Liver (tissue), 9 donors: Measurements from ENCODE around the gene HSD17B8. TPM values are rescaled to one million over a fixed set of nuclear protein-coding genes. Genes with fewer than 3 reads are reported as not detected.
"Not testable (repeated sequence)": the region's sequence is repeated elsewhere in the genome, so short reads cannot be mapped to it uniquely, and the experiment has no call there.

Experiments
- DNase-seq: peaks from one replicate; pipeline ENCODE4 v3.0.0-alpha.2; 2017; ENCODE audit warnings: low spot score
- H3K27ac ChIP-seq, 2 donors: one replicate each; pipeline ENCODE4 v1.7.0; 2013; ENCODE audit warnings: inconsistent platforms in 2 of 2, low read length in 2 of 2, control low read depth in 1 of 2, low read depth in 1 of 2, mild to moderate bottlenecking in 1 of 2
- H3K27me3 ChIP-seq, 4 donors: one replicate each; pipeline versions ENCODE4 v1.6.1 to v1.7.0; 2013; ENCODE audit warnings: low read length in 3 of 4, inconsistent platforms in 1 of 4, mild to moderate bottlenecking in 1 of 4, moderate library complexity in 1 of 4; ENCODE audit not compliant: control insufficient read depth in 4 of 4, insufficient read depth in 4 of 4
- H3K36me3 ChIP-seq, 4 donors: one replicate each; pipeline versions ENCODE4 v1.6.1 to v1.7.0; 2013; ENCODE audit warnings: low read length in 3 of 4, mild to moderate bottlenecking in 3 of 4, low read depth in 1 of 4, moderate library complexity in 1 of 4; ENCODE audit not compliant: control insufficient read depth in 4 of 4, insufficient read depth in 3 of 4
- H3K4me1 ChIP-seq, 4 donors: one replicate each; pipeline versions ENCODE4 v1.6.1 to v1.7.0; 2013; ENCODE audit warnings: low read length in 3 of 4, mild to moderate bottlenecking in 3 of 4, moderate library complexity in 1 of 4; ENCODE audit not compliant: control insufficient read depth in 4 of 4, insufficient read depth in 4 of 4
- H3K4me3 ChIP-seq, 3 donors: one replicate each; pipeline versions ENCODE4 v1.6.1 to v1.7.0; 2013; ENCODE audit warnings: low read length in 3 of 3, control low read depth in 1 of 3, low read depth in 1 of 3, mild to moderate bottlenecking in 1 of 3
- H3K9ac ChIP-seq, 2 donors: one replicate each; pipeline ENCODE4 v1.7.0; 2013; ENCODE audit warnings: low read length in 2 of 2, mild to moderate bottlenecking in 2 of 2, moderate library complexity in 2 of 2, control low read depth in 1 of 2, low read depth in 1 of 2
- H3K9me3 ChIP-seq, 4 donors: one replicate each; pipeline versions ENCODE4 v1.6.1 to v1.7.0; 2013; ENCODE audit warnings: low read length in 3 of 4; ENCODE audit not compliant: control insufficient read depth in 4 of 4
- CTCF ChIP-seq: fragments of 150-350 bp; IDR thresholded peaks from 2 replicates; pipeline ENCODE4 v1.5.1; 2017; ENCODE audit warnings: improper control_type of control experiment, low read depth, low read length; ENCODE audit not compliant: missing input control
- EGR1 ChIP-seq, 2 donors: IDR thresholded peaks; 2 replicates each; pipeline ENCODE4 v1.6.1; 2016 to 2018; ENCODE audit warnings: antibody characterized with exemption in 2 of 2, low read depth in 2 of 2
- FOXA1 ChIP-seq: IDR thresholded peaks from 2 replicates; pipeline ENCODE4 v1.6.1; 2016; ENCODE audit warnings: antibody characterized with exemption
- HNF4A ChIP-seq, 2 donors: conservative IDR thresholded peaks; 2 replicates each; pipeline ENCODE4 v1.6.1; 2016; ENCODE audit warnings: antibody characterized with exemption in 2 of 2, mild to moderate bottlenecking in 2 of 2
- JUND ChIP-seq, 2 donors: IDR thresholded peaks; 2 replicates each; pipeline ENCODE4 v1.6.1; 2016; ENCODE audit warnings: antibody characterized with exemption in 2 of 2
- MAX ChIP-seq: IDR thresholded peaks from 2 replicates; pipeline ENCODE4 v1.6.1; 2016; ENCODE audit warnings: antibody characterized with exemption
- NR2F2 ChIP-seq: IDR thresholded peaks from 2 replicates; pipeline ENCODE4 v1.6.1; 2016; ENCODE audit warnings: antibody characterized with exemption
- RAD21 ChIP-seq, 2 donors: IDR thresholded peaks; 2 replicates each; pipeline ENCODE4 v1.6.1; 2016; ENCODE audit warnings: antibody characterized with exemption in 2 of 2, mild to moderate bottlenecking in 2 of 2
- REST ChIP-seq: IDR thresholded peaks from 2 replicates; pipeline ENCODE4 v1.6.1; 2016; ENCODE audit warnings: antibody characterized with exemption, mild to moderate bottlenecking
- SP1 ChIP-seq: IDR thresholded peaks from 2 replicates; pipeline ENCODE4 v1.6.1; 2018; ENCODE audit warnings: antibody characterized with exemption, mild to moderate bottlenecking
- TAF1 ChIP-seq: conservative IDR thresholded peaks from 2 replicates; pipeline ENCODE4 v1.6.1; 2016; ENCODE audit warnings: antibody characterized with exemption, mild to moderate bottlenecking
- WGBS: extraction: QIAGEN DNeasy Blood & Tissue Kit; methylation state at CpG from one replicate; pipeline ENCODE4 v1.1.7; 2013; 5-methylcytosine and 5-hydroxymethylcytosine counted together
- polyA plus RNA-seq, 2 donors: library from polyadenylated mRNA; stranded (reverse) in 1 of 2; unstranded in 1 of 2; fragments of 200-250 nt in 1 of 2; fragments of >200 nt in 1 of 2; fragmentation: Nextera tagmentation in 1 of 2; extraction: Ambion mirVana in 1 of 2; gene quantifications; one replicate each; pipeline versions ENCODE4 v1.2.1 to v1.2.3, GENCODE V29; 2013 to 2015
- total RNA-seq, 2 donors: library from RNA; depleted of rRNA; stranded (reverse); fragments of >200 nt; gene quantifications; one replicate each; pipeline ENCODE4 v1.2.3, GENCODE V29; 2014
- donor health status: healthy.
- donor health status: healthy.
- donor health status: healthy.
- donor health status: healthy.
- donor health status: healthy.

Gene HSD17B8
- total and polyA plus RNA-seq, 4 donors: 24.5 to 52.3 (median 37.5) TPM

GRCh38 chr6:33217681-33218080 lies 13.2 kb downstream of the HSD17B8 start:
- Histone ChIP-seq H3K4me1 (peaks cover 0 to 12% (median 7%) of the 10 kb centered on the region in 4 donors), H3K4me3 (no peak overlapping the region), H3K36me3 (no peaks in the 10 kb centered on the region), H3K27me3 (no peaks in the 10 kb centered on the region), H3K9me3 (no peaks in the 10 kb centered on the region), H3K27ac (no peak overlapping the region), H3K9ac (no peak overlapping the region)
- no peak for TF ChIP-seq JUND (IDR thresholded peaks at IDR 0.05)
- no peak for TF ChIP-seq SP1
- TF ChIP-seq FOXA1: no peak
- no peak for TF ChIP-seq MAX
- no peak for TF ChIP-seq CTCF
- TF ChIP-seq EGR1 (IDR thresholded peaks at IDR 0.05; ENCODE audit: low read depth in 2 of 2): no peak
- no peak for TF ChIP-seq REST
- TF ChIP-seq TAF1: no peak
- TF ChIP-seq HNF4A (conservative IDR thresholded peaks at IDR 0.05): no peak
- TF ChIP-seq RAD21 (IDR thresholded peaks at IDR 0.05): no peak
- no peak for DNase-seq
- 71% methylated on average over 3 of the region's 3 CpGs for WGBS

GRCh38 chr6:33226503-33227120 lies 22.2 kb downstream of the HSD17B8 start:
- H3K27ac ChIP-seq, H3K4me3 ChIP-seq, H3K9ac ChIP-seq, H3K9me3 ChIP-seq, DNase-seq, H3K4me1 ChIP-seq, H3K27me3 ChIP-seq, H3K36me3 ChIP-seq: not testable (repeated sequence)
- 49% methylated on average over 14 of the region's 14 CpGs for WGBS

GRCh38 chr6:33235221-33235634 lies 30.8 kb downstream of the HSD17B8 start:
- Histone ChIP-seq H3K27ac (no peak overlapping the region), H3K27me3 (peaks cover 0 to 2% (median 0%) of the 10 kb centered on the region in 4 donors), H3K9me3 (no peaks in the 10 kb centered on the region), H3K4me1 (no peaks in the 10 kb centered on the region), H3K36me3 (no peaks in the 10 kb centered on the region), H3K4me3 (no peak overlapping the region), H3K9ac (no peak overlapping the region)
- WGBS: 31% methylated on average over 6 of the region's 6 CpGs
- no peak for DNase-seq
- TF ChIP-seq RAD21 (IDR thresholded peaks at IDR 0.05) (no peak), NR2F2 (no peak), HNF4A (conservative IDR thresholded peaks at IDR 0.05) (no peak), SP1 (no peak), MAX (no peak)
